DMS79 treated with DMSO at 0.1 percent for 48 hours (cell line): ENCODE measurements around the gene EXOC2.
A peak's percentile ranks its signal among the peaks of the same experiment; 100 is the strongest.
"Not testable (repeated sequence)": the region's sequence is repeated elsewhere in the genome, so short reads cannot be mapped to it uniquely, and the experiment has no call there.

ENCODE experiments used
- DNase-seq: peaks from one replicate; lab custom pipeline; 2025; lab: John Stamatoyannopoulos, UW

EXOC2 gene

DNA sequence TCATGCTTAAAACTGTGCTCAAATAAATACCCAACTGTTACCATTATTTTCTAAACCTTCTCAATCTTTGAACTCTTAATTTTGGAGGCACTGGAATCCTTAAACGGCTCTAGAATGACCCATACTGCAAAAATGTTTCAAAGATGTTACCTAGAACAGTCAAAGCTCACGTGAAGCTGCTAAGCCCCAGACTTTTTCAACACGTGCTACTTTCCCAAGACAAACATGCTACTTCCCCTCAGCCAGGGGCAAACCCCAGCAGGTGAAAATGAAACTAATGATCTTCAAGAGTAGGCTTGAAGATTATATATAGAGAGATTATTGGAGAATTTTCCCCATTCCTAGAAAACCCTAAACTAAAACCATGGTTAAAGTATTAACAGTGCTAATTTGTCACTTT, 64.2 kb downstream of the EXOC2 start:
- DNase-seq = no peak

DNA sequence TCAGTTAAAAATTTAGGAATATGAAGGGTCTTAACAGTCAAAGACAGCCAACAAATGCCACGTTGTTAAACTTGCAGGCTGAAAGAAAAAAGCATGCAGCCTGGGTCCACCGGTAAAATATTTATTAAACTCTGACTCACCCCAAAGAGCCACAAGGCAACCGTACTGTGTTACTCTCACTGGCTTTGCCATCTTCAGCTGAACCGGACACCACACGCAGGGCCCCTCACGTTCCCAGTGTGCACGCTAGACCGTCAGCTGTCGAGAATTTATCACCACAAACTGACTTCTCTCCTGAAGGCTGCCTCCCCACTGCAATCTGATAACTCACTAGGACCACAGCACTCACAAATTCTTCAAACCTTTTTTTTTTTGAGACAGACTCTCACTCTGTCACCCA, 66.7 kb downstream of the EXOC2 start:
- no peak for DNase-seq

DNA sequence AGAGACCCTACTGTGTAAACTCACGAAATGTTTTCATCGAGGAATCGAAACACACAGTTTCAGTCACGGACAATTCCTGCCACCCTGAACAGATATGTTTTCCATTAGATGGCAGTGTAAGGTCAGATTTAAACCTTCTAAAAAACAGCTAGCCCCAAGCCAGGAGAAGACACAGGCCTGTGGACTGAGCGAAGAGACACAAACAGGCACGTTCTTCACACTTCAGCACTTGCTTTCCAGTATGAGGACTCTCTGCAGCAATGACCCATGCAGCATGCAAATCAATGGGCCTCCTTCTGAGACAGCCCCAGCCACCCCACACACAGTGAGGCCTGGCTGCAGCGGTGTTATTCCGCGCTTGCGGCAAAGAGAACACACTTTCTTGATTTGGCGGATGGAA, 68.0 kb downstream of the EXOC2 start:
- no peak for DNase-seq

DNA sequence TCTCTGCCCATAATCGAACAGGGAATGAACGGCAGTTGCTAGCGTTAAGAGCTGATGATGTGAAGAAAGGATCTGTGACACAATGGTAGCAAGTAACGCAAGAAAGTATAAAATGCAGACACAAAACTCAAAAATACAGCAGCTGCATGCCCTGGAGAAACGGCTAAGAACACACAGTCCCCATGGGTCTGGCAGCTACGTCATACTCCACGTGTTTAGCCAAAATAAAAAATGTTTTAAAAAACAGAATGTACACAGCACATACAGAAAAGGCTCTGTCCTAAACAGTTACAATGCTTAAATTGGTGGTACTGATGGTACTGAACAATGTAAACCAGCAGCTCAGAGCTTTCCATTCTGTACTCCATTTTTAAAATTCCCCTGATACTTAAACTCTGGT, 70.5 kb downstream of the EXOC2 start:
- DNase-seq = no peak

DNA sequence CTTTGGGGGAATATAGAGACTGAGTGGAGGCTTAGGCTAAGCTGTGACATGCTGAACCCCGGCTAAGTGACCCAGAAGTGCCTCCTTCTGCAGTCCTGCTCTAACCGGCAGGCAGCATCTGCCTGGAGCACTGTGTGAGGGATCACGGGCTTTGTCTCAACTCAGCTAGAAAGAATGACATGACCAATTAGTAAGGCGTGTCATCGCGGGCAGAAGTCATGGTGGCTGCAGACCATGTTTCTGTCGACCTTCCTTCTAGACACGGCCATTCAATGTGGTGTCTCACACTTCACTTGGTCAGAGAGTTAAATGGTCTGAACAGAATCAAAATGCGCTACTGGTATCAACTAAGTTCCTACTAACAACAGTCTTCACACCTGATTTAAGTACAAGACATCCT, 71.0 kb downstream of the EXOC2 start:
- DNase-seq = no peak

DNA sequence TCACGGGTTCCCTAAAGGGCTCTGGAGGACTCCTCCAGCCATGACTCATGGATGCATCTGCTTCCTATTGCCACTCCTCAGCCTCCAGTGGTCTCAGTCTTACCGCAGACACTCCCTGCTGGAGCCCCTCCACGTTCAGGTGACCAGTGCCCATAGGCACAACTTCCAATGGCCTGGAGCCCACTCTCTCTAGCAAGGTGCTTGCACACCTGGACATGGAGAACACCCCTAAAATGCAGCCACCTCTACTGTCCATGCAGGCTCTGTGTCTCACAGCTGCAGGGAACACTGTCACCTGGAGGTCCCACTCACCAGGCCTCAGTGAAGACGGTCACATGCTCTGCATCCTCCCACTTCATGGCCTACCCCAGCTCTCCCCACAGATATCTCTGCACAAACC, 72.0 kb downstream of the EXOC2 start:
- DNase-seq = no peak

DNA sequence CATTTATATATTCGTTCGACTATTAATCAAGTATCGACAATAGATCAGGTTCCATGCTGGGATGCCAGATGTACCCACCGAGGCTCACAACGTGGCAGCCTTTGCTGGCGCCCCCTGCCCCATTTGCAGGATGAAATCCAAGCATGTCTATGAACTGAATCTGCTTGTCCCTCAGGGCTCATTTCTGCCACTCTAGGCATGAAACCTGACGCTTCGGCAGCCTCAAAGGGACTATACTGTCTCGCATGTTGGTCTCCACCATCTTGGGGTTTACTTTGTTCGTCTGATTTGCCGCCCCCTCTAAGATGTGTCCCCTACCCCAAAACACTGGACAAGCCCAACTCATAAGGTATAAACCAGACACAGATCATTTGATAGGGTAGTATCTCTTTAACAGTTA, 72.8 kb downstream of the EXOC2 start:
- DNase-seq = no peak

DNA sequence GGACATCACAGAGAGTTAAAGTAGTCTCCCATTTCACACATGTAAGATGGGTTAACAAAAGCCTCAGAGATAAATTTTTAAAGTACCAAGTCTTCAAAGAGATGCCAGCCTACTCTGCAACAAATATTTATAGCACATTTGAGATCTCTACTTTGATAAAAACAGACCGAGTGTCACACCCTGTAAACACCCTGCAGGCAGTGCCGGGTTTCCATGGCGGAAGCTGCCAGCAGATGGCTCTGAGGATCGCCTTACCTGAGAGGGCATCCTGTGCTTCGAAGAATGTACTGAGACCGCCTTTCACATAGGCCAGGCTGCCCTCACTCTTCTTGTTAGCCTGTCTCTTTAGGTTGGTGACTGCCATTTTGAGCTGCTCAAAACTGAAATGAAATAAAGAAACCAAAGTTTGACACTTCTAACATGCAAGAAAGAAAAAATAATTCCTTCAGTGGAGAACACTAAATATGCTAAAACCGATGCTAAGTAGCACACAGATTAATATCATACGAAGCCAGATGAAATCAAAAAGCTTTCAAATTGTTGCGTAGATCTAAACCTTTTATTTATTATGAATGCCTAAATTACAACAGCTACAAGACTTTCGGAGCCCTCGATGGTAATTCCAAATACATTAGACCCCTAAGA, 75.4 kb downstream of the EXOC2 start:
- no peak for DNase-seq

DNA sequence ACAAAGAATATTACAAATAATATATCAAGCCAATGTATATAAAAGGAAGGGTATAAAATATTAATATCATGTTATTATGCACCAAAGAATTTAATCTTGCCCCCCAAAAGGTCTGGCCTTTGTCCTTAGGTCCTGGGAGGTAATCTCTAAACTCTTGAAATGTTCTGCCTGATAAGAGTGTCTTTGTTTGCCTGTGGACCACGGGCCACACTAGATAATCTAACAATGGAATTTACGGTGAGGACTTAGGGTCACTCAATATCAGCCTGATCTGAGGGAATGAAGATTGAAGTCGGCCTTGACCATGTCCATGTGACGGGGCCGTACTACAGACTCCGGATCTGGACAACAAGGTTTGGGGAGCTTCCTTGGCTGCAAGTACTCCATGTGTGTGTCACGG, 79.0 kb downstream of the EXOC2 start:
- no peak for DNase-seq

DNA sequence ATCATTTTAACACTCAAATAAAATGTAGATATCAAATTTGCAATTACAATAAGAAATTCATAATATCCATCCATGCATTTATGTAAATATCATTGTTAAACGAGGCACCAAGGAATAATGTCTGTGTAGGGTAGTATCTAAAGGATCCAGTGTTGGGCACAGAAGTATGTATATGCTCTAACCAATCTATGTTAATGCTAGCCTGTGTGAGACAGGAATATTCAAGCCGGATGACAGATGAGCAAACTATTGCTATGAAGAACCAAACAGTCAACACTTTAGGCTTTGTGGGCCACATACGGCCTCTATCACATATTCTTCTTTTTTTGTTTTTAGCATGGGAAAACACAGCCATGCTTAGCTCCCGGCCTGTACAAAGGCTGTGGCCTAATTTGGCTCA, 81.0 kb downstream of the EXOC2 start:
- DNase-seq = no peak

DNA sequence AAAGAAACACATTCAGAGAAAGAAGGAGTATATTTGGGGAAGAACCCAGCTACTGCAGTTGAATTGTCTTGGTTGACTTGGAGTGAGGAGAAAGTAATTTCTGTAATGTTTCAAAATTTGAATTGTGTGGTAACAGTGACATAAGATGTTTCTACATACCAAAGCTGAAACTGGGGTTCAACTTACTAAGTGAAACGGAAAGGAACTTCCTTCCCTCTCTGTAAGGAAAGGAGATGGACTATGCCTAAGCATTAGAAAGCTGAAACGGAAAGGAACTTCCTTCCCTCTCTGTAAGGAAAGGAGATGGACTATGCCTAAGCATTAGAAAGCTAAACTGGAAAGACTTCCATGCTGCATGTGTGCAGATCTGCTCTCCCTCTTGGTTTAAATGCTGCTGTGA, 82.1 kb downstream of the EXOC2 start:
- no peak for DNase-seq

DNA sequence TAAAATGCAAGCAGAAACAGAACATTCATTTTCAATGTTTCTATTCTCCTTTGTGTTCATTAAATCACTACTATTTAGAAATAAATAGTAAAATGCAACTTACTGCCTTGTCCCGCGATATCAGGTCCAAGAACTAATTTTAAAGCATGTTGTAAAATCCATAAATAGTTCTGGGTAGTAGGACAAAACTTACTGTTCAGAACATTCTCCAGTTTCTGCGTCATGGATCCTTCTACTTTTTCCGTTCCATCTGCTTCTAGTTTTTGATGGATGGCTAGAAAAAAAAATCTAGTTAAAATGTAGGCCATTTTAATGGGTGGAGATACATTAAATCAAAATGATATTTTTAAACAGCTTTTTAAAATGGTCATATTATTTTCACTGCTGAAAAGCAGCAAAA, 83.0 kb downstream of the EXOC2 start:
- no peak for DNase-seq

DNA sequence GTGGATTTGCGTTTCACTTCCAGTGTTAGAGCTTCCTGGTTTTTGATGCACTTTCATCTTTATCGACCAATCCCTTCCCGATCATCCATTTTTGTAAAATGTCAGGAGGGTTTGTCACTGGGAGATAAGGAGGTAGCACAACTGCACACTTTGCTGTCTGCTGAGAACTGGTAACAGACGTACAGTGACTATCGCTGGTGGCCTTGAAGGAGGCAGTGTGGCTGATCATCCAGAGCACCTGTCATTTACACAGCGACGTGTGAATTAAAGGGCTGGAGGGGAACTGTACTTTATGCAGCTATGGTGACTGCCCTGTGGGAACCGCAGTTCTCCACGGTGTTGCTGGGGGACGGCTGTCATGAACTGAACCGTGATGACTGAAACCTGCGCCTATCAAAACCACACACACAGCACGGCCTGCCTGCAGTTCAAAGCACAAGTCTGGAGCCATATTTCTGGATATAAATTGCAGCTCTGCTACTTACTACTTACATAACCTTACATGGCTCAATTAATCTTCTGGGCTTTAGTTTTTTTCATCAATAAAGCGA, 86.0 kb downstream of the EXOC2 start:
- no peak for DNase-seq

DNA sequence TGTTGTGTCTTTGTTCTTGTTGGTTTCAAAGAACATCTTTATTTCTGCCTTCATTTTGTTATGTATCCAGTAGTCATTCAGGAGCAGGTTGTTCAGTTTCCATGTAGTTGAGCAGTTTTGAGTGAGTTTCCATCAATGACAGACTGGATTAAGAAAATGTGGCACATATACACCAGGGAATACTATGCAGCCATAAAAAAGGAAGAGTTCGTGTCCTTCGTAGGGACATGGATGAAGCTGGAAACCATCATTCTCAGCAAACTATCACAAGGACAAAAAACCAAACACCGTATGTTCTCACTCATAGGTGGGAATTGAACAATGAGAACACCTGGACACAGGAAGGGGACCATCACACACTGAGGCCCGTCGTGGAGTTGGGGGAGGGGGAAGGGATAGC, 87.0 kb downstream of the EXOC2 start:
- DNase-seq = not testable (repeated sequence)

DNA sequence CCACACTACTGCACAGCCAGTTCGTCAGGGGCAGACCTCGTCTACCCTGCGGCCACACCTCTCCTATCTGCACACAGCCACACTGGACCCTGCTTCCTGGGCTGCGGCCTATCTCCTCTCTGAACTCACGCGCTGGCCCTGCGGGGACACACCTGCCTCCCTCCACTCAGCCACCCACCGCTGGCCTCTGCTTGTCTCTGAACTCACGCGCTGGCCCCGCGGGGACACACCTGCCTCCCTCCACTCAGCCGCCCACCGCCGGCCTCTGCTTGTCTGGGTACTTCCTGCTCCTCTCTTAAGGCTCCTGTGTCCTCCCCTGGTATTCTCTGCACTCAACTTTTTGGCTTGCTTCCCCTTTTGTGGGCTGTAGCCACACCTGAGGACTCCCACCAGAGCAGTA, 88.4 kb downstream of the EXOC2 start:
- DNase-seq = no peak

DNA sequence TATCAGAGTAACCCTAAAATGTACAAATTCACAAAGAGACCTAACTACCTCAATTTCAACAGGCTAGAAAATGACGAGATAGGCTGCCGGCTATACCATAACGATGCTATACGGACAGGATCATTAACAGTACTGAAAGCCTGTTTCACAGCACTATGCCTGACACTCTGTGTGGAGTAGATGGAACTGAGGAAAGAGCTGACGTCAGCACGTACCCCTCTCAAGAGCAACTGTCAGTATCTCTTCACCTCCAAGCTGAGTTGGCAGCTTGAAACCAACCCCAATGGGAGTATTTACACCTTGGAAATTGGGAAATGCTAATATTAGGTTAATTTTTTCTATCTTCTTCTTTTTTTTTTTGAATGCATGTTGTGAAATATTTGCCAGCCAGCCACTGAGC, 89.7 kb downstream of the EXOC2 start:
- DNase-seq = no peak

DNA sequence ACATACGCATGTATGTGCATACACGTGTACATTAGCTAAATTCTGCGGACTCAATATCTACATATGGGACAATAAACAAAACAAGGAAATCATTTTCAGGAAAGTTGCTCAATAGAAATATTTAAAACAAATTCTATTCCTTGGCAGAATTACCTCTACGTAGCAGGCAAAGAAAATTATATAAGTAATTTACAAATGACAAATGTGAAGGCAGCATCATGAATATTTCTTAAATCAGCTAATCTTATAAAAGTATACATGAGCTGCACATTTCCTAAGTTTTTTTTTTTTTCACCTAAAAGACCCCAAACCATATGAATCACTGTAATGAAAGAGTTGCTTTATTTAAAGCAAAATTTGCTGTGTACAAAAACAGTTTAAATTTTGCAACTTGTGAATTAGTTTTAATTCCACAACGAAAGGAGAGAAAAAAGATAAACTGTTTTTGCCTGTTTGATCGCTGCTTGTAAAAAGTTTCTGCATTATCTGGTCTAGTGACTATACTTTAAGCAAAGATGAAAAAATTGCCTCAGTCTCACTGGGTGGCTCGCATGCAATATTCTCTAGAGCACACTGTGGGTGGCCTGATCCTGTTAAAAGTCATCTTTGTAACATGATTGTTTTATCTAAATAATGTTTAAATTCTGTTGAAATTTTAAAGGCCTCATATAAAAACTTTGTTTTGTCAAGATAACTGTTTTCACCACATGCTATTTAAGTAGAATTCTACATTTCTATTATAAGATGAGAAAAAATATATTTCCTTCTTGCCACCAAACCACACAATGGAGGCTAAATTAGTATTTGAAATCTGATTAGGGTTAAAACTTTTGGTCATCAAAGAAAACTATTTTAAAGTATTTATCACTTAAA, 93.1 kb downstream of the EXOC2 start:
- no peak for DNase-seq

DNA sequence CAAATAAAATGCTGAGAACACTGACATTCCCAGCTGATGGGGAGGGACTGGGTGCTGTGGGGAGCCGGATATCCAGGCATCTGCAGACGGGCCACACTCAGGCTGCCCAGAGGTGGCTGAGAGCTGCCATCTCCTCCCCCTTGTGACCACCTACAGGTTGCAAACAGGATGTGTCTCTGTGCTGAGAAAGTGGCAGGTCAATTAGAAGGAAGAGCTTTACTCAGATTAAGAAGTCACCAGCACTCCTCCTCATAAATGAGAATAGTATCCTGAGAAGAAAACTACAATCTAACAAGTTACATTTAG, 99.1 kb downstream of the EXOC2 start:
- DNase-seq = no peak

DNA sequence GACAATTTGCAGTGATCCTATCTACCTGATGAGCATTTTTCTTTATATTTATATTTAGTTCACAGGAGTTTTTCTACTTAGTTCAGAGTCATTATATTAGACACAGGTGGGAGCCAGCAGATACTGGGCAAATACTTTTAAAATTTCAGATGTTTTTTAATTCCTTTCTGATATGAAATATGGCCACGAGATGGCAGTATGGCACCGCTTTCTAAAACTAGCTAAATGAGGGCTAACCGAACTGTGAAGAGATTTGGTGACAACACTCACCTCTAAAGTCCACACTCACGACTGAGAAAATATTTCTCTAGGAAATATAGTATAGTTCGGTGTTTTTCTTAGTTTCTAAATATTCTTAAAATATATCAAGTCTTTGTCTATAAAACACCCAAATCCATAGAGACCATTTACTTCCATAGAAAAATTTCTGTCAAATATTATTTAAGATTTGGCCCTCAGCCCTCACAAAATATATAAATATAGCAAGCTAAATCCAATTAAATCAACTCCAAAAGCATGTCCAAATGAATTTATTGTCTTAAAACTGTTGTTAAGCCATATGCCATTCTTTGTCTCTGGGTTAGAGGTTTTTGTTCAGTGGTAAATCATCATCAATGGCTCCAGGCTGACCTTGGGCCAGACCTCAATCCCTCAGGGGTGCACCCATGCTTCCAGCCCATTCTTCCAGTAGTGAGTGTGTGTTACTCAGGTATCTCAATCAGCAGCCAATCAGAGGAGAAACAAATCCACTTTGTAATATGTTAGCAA, 99.6 kb downstream of the EXOC2 start:
- peak; percentile 15 for DNase-seq

DNA sequence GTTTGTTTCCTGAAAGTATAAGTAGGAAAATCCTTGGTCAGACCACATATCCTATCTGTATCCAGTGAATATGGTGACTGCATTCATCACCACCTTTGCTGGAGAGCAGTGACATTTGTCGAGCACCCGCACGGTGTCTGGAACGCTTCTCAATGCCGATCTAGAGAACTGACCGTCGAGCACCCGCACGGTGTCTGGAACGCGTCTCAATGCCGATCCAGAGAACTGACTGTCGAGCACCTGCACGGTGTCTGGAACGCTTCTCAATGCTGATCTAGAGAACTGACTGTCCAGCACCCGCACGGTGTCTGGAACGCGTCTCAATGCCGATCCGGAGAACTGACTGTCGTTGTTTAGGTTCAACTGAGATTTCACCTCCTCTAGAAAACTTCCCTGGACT, 103.8 kb downstream of the EXOC2 start:
- DNase-seq = no peak

DNA sequence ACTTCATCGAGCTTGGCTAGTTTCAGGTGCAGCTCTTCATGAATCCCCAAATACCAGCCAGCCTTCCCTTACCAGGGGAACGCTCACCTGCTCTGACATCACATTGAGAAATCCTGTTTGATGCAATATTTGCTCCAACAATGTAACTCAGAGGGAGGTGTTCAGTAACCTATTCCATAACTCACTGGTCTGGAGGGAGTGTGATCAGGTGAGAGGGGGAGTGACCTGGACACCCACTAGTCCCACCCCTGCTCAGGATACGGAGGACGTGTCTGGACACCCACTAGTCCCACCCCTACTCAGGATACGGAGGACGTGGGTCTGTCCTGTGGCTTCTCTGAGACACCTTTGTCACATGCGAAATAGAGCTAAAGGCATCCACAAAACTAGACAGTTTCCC, 106.4 kb downstream of the EXOC2 start:
- no peak for DNase-seq

DNA sequence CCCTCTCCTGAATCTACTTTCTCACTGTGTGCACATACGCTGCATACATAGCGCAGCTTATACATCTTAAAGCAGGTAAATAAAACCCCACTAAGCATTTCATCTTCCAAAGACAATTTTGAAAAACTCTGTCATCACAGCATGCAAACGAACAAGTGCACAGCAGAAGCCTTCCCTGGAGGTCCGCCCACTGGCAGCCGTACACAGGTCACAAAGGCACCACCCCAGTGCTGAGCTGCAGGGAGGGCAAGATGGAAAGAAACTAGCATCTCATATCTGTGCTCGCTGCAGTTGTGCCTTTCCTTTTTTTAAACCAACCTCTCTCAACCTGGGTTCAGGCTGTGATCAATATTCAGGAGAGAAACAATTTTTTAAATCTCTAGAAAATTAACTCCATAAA, 109.3 kb downstream of the EXOC2 start:
- DNase-seq = no peak

DNA sequence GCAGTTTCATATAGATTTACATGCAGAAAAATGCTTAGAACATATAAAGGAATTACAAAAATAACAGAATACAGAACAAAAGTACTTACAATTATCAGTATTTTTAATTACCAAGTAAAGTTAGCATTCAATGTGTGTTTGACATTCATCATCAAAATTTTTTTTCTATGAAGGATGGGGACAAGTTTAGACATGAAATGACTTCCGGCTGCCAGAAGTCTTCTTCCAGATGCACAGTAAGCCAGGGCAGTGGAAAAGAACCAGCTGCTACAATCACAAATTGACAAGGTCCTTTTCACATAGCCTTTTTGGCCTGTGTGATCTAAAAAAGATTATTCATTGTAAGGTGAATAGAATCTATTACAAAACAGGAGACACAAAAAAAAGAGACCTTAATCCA, 109.8 kb downstream of the EXOC2 start:
- peak; percentile 0 for DNase-seq
